Activated CD8-positive, alpha-beta memory T cell treated with anti-CD3 and anti-CD28 coated beads for 48 hours (primary cell): ENCODE data around the gene AASS.

Experiments
- DNase-seq, 3 experiments: peaks; one replicate each; pipeline ENCODE4 v3.0.0-alpha.2; 2020; ENCODE audit warnings: low read depth in 2 of 3, low spot score in 2 of 3

The AASS gene

GRCh38 chr7:122123746-122124145 is 20.3 kb downstream of the AASS start:
- DNase-seq = no peak

DNA sequence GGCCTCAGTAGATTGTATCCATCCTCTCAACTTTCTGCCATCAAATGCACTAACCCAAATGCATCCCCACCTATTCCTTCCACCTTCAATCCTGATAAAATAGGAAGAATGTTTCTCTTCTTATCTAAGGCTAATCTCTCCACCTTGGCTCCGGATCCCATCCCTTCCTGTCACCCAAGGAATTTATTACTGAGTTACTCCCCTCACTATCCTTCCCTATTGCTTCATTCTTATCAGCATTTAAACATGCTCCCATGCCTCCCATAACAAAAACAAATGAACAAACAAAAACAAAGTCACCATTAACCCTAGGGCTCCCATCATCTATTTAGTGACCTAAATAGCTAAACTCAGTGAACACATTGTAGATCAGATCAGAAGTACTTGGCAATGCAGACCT is 25.3 kb downstream of the AASS start:
- no peak for DNase-seq

DNA sequence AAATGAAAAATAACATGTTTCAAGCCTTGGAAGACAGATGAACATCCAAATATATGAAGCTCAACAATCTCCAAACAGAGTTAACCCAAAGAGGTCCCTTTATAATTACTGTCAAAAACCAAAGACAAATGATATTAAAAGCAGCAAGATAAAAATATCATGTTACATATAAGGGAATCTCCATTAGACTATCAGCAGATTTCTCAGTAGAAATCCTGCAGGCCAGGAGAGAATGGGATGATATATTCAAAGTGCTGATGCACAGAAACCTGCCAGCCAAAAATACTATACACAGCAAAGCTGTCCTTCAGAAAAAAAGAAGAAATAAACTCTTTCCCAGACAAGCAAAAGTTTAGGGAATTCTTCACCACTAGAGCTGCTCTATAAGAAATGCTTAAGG is 41.0 kb downstream of the AASS start:
- no peak for DNase-seq

GRCh38 chr7:122100021-122100420 is 44.0 kb downstream of the AASS start:
- DNase-seq = no peak

- DNase-seq = no peak
Measured at GRCh38 chr7:122095642-122096041, 48.4 kb downstream of the AASS start.

DNA sequence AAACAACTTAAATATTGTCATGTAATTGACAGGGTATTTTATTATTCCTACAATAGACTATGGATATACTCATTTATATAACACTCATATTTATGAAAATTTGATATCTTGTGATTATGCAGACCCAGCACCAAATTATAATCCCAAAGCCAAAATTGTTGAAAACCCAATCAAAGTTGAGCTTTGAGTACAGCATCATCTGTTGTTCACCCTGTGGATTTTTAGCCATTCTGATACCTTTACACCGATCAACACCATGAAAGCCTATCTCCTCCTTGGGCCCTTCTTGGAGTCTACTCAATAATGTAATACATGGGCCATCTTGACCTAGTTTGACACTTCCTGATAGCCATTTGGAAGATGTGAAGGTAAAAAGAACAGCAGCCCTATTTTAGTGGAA is 49.5 kb downstream of the AASS start:
- DNase-seq = no peak

GRCh38 chr7:122092964-122093797 is 50.9 kb downstream of the AASS start:
- DNase-seq = peak in 1 of 3 experiments; percentile 2

DNA sequence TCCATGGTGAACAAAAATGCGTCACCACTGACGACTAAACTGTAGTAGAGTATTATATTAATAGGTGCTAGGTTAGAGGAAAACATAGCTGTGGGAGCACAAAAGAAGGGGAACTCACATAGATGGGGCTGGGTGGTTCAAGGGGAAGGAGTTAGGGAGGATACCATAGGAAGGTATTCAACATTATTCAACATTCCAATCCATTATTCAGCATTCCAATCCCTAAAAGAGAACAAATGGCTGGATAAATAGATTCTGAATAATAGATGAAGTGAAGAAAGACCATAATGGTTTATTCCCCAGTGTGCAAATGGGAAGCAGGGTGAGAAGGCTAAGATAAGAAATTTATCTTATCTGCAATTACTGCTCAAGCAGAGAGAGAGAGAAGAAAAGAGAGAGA is 61.4 kb downstream of the AASS start:
- DNase-seq = no peak

DNA sequence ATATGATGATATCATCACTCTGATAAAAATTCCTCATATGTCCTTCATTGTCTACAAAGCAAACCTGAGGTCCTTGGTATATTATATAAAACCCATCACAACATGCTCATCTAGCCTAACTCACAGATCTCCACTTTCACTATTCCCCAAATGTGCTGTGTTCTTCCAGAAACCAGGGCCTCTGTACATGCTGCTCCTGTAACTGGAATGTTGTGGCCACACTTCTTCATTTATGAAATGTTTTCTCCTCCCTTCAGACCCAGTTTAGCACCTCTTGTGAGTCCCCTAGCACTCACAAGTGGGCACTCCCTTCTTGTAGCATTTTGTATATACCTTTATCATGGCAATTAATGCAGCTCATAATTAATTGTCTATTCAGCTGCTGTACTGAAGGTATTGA is 61.9 kb downstream of the AASS start:
- no peak for DNase-seq

DNA sequence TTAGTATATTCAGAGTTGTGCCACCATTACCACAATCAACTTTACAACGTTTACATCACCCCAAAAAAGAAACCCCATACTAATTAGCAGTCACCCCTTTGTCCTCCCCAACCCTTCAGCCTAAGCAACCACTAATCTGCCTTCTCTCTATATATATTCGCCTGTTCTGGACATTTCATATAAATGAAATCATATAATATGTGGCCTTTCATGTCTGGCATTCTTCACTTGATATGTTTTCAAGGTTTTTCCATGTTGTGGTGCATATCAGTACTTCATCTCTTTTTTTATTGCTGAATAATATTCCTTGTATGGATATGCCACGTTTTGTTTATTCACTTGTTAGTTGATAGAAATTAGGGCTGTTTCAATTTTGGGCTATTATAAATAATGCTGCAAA is 70.4 kb downstream of the AASS start:
- DNase-seq = no peak

GRCh38 chr7:122072924-122073599 is 71.0 kb downstream of the AASS start:
- DNase-seq = no peak

DNA sequence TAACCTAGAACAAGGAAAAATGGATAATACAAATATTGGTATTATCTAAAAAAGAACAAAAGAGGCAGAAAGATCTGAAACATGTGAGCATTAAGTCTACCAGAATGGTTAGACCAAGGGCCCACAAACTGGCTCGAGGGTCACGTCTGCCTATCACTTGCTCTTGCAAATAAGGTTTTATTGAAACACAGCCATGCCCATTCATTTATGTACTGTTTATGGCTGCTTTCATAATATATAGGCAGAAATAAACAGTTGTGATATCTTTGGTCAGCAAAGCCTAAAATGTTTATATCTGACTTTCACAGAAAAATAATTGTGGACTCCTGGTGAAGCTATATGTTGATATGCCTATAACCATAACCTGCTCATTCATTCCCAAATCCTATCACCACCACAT is 71.8 kb downstream of the AASS start:
- DNase-seq = no peak

DNA sequence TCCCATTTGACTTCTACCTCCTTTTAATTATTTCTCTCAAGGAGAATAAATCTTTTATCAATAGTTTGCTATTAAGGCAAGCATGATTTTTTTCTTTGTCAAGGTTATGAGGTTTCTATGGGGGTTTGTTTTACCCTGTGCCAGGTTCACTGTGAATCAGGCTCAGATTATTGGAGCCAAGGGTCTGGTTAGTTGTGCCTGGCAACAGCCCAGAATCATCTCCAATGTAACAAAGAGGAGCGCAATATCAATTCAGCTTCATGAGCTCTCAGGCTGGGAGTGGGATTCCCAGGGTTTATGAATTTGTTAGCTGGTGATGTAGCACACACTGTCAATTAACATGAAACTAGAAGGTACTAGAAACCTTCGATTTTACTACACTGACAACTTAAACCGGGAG is 73.2 kb downstream of the AASS start:
- no peak for DNase-seq

- no peak for DNase-seq
Measured at GRCh38 chr7:122070062-122070461, 74.0 kb downstream of the AASS start.

DNA sequence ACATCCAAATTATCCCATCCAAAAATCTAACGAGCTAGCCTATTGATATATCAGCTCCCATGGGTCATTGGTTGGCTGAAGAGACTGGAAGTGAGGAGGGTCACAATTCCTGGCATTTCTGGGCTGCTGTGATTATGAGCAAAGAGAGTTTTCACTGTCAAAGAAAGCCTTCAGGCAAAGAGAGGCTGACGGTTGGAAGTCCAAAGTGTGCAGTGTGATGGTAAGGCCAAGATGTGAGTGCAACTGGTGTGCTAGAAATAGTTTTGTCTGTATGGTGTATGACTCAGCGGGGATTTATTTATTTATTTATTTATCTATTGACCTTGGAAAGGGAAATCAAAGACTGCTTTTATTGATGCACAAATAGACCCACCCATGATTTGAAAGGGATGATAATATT is 75.0 kb downstream of the AASS start:
- no peak for DNase-seq

DNA sequence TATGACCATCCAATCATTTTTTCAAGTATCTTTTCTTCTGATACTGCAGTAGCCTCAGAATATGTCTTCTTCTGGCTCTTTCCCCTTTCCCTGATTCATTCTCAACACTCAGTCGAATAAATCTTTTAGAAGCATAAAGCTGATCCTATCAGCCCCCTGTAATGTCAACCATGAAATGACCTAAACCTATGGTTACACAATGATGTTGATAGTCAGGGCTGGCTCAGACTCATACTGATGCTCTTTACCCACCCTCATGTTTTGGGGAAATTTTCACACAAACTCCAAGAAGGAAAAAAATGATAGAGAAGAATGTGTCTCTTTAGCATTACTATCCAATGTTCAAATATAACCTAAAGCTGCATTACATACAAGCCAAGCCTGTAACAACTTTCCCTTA is 76.0 kb downstream of the AASS start:
- DNase-seq = no peak

GRCh38 chr7:122067077-122067476 is 77.0 kb downstream of the AASS start:
- DNase-seq = no peak

DNA sequence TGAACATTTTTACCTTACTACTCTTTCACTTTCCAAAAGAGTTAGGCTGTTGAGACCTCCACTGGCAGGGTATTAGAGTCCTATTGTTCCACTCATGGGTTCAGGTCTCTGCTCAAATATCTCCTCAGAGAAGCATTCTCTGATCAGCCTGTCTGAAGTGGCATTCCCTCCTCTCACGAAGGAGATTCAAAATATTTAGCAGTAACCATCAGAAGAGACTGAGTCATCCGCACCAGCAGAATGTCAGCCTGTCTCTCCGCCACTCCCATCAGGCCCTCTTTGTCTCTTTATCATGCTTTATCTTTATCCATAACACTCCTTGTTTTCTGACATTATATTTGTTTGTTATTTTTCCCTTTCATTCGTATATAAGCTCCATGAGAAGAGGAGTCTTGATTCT is 79.1 kb downstream of the AASS start:
- DNase-seq = no peak

DNA sequence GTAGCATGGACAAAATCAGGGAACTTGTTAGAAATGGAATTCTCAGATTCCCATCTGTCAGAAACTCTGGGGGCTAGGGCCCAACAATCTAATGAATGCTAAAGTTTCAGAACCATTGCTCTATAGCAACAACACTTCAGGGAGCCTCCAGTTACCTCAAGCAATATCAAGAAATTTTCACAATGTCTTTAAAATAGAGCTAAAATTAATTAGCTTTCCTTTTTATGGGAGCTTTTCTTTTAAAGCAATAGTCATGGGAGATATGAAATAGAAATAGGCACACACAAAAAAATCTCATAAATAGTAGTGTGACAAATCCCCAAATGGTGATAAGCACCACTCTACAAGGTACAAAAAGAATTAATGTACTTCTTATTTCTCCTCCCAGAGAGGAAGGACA is 80.9 kb downstream of the AASS start:
- no peak for DNase-seq

- DNase-seq = no peak
Measured at GRCh38 chr7:122059542-122059941, 84.5 kb downstream of the AASS start.

DNA sequence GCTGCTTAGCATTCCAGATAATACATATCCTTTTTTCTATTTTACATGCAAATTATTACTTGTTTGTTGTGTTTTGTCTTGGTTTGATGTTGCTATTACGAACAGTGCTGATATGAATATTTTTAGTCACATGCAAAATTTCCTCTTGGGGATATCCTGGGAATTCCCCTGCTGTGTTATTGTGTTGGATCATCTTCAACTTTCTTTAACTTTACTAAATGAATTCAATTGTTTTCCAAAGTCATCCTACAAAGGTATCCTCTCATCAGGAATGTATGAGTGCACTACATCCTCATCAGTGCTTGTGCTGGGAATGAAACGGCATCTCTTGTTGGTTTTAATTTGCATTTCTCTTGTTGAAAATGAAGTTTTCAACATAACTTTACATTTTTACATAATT is 87.1 kb downstream of the AASS start:
- DNase-seq = no peak

GRCh38 chr7:122055073-122055472 is 89.0 kb downstream of the AASS start:
- DNase-seq = no peak

- no peak for DNase-seq
Measured at GRCh38 chr7:122054393-122054792, 89.7 kb downstream of the AASS start.
